ENCODE measurements around the gene NRGN.
A peak's percentile ranks its signal among the peaks of the same experiment; 100 is the strongest.

NRGN gene

GRCh38 chr11:124740277-124740882, 638 bp downstream of the NRGN start:
- no peak for DNase-seq (ENCODE audit: low read depth in 2 of 2)

- DNase-seq (ENCODE audit: low read depth in 2 of 2) = no peak
Measured at GRCh38 chr11:124742555-124742954, 2.8 kb downstream of the NRGN start.

GRCh38 chr11:124743050-124743449, 3.3 kb downstream of the NRGN start:
- DNase-seq (ENCODE audit: low read depth in 2 of 2) = no peak

- DNase-seq (ENCODE audit: low read depth in 2 of 2) = no peak
Measured at GRCh38 chr11:124745270-124745834, 5.6 kb downstream of the NRGN start.

- no peak for DNase-seq (ENCODE audit: low read depth in 2 of 2)
Measured at GRCh38 chr11:124745835-124746620, 6.3 kb downstream of the NRGN start.

- DNase-seq (ENCODE audit: low read depth in 2 of 2) = peak; percentile 56 to 66
Measured at GRCh38 chr11:124746621-124747243, 7.0 kb downstream of the NRGN start.

- no peak for DNase-seq (ENCODE audit: low read depth in 2 of 2)
Measured at GRCh38 chr11:124747406-124748099, 7.8 kb downstream of the NRGN start.

- DNase-seq (ENCODE audit: low read depth in 2 of 2) = no peak
Measured at GRCh38 chr11:124748100-124748418, 8.3 kb downstream of the NRGN start.

GRCh38 chr11:124748481-124749343, 9.0 kb downstream of the NRGN start:
- DNase-seq (ENCODE audit: low read depth in 2 of 2) = no peak

GRCh38 chr11:124749912-124750311, 10.2 kb downstream of the NRGN start:
- no peak for DNase-seq (ENCODE audit: low read depth in 2 of 2)

- DNase-seq (ENCODE audit: low read depth in 2 of 2) = no peak
Measured at GRCh38 chr11:124751391-124751740, 11.6 kb downstream of the NRGN start.

GRCh38 chr11:124751741-124752470, 12.2 kb downstream of the NRGN start, which contains the start of gene VSIG2:
TSS of gene VSIG2 (minus strand) at chr11:124752255. CDS start at chr11:124752137, 118 bp downstream.
- DNase-seq (ENCODE audit: low read depth in 2 of 2) = no peak

- DNase-seq (ENCODE audit: low read depth in 2 of 2) = no peak
Measured at GRCh38 chr11:124752471-124753102, 12.8 kb downstream of the NRGN start.

- DNase-seq (ENCODE audit: low read depth in 2 of 2) = no peak
Measured at GRCh38 chr11:124753205-124753604, 13.5 kb downstream of the NRGN start.

- no peak for DNase-seq (ENCODE audit: low read depth in 2 of 2)
Measured at GRCh38 chr11:124753624-124754023, 13.9 kb downstream of the NRGN start.

- no peak for DNase-seq (ENCODE audit: low read depth in 2 of 2)
Measured at GRCh38 chr11:124754309-124754708, 14.6 kb downstream of the NRGN start.

GRCh38 chr11:124754710-124755109, 15.0 kb downstream of the NRGN start:
- no peak for DNase-seq (ENCODE audit: low read depth in 2 of 2)

- DNase-seq (ENCODE audit: low read depth in 2 of 2) = no peak
Measured at GRCh38 chr11:124756033-124756752, 16.5 kb downstream of the NRGN start.

GRCh38 chr11:124756753-124757227, 17.0 kb downstream of the NRGN start:
- DNase-seq (ENCODE audit: low read depth in 2 of 2) = no peak
